Measurements from ENCODE around the gene SMC3. TPM values are rescaled to one million over a fixed set of nuclear protein-coding genes. Genes with fewer than 3 reads are reported as not detected.
A peak's percentile ranks its signal among the peaks of the same experiment; 100 is the strongest.

The SMC3 gene
- total and polyA plus RNA-seq, 2 experiments from 2014 or later, result 40.8 to 53.5 TPM

GRCh38 chr10:110534571-110534970, 32.9 kb upstream of the SMC3 start:
- H3K9me3 ChIP-seq (ENCODE audit: low read depth), result no peaks in the 10 kb centered on the region
- H3K36me3 ChIP-seq (replicated peaks; ENCODE audit: insufficient read depth, low read depth), result no peaks in the 10 kb centered on the region
- H3K4me1 ChIP-seq (ENCODE audit: insufficient read depth), result peaks cover 6% of the 10 kb centered on the region
- H3K4me3 ChIP-seq, result no peak overlapping the region
- WGBS (ENCODE audit: low lambda C conversion rate, missing lambda C conversion rate), result 98% methylated on average over 2 of the region's 2 CpGs
- no peak overlapping the region for H3K4me2 ChIP-seq
- no peaks in the 10 kb centered on the region for H3K79me2 ChIP-seq
- H3K27me3 ChIP-seq, result peaks cover 6% of the 10 kb centered on the region
- no peaks in the 10 kb centered on the region for H3K9me2 ChIP-seq (replicated peaks; ENCODE audit: insufficient read depth)
- H2AFZ ChIP-seq, result no peak overlapping the region
- no peaks in the 10 kb centered on the region for H4K20me1 ChIP-seq (ENCODE audit: insufficient read depth, poor library complexity, severe bottlenecking)
- TF ChIP-seq CTCF (IDR thresholded peaks at IDR 0.05; ENCODE audit: poor library complexity), result no peak
- no peak for TF ChIP-seq EZH2phosphoT487 (IDR thresholded peaks at IDR 0.05; ENCODE audit: low read depth, severe bottlenecking, unreplicated experiment)
- no peak for TF ChIP-seq EZH2 (IDR thresholded peaks at IDR 0.05; ENCODE audit: borderline replicate concordance)
- H3K27ac ChIP-seq, result no peak overlapping the region
- DNase-seq (ENCODE audit: low spot score), result no peak

GRCh38 chr10:110535958-110536891, 31.3 kb upstream of the SMC3 start:
- no peaks in the 10 kb centered on the region for H3K79me2 ChIP-seq
- no peaks in the 10 kb centered on the region for H4K20me1 ChIP-seq (ENCODE audit: insufficient read depth, poor library complexity, severe bottlenecking)
- no peak overlapping the region for H2AFZ ChIP-seq
- no peak for DNase-seq (ENCODE audit: low spot score)
- no peaks in the 10 kb centered on the region for H3K36me3 ChIP-seq (replicated peaks; ENCODE audit: insufficient read depth, low read depth)
- no peak overlapping the region for H3K27ac ChIP-seq
- no peaks in the 10 kb centered on the region for H3K9me2 ChIP-seq (replicated peaks; ENCODE audit: insufficient read depth)
- no peak overlapping the region for H3K4me3 ChIP-seq
- no peak overlapping the region for H3K4me2 ChIP-seq
- H3K9me3 ChIP-seq (ENCODE audit: low read depth), result no peaks in the 10 kb centered on the region
- no peaks in the 10 kb centered on the region for H3K4me1 ChIP-seq (ENCODE audit: insufficient read depth)
- H3K27me3 ChIP-seq, result no peaks in the 10 kb centered on the region
- 73% methylated on average over 12 of the region's 12 CpGs for WGBS (ENCODE audit: low lambda C conversion rate, missing lambda C conversion rate)
- TF ChIP-seq CTCF (IDR thresholded peaks at IDR 0.05; ENCODE audit: poor library complexity) (peak; percentile 15), EZH2phosphoT487 (IDR thresholded peaks at IDR 0.05; ENCODE audit: low read depth, severe bottlenecking, unreplicated experiment) (no peak), EZH2 (IDR thresholded peaks at IDR 0.05; ENCODE audit: borderline replicate concordance) (no peak)

- H3K27me3 ChIP-seq, result no peaks in the 10 kb centered on the region
- DNase-seq (ENCODE audit: low spot score), result no peak
- H3K9me2 ChIP-seq (replicated peaks; ENCODE audit: insufficient read depth), result no peaks in the 10 kb centered on the region
- no peak overlapping the region for H3K4me2 ChIP-seq
- no peak for TF ChIP-seq EZH2phosphoT487 (IDR thresholded peaks at IDR 0.05; ENCODE audit: low read depth, severe bottlenecking, unreplicated experiment)
- no peak for TF ChIP-seq EZH2 (IDR thresholded peaks at IDR 0.05; ENCODE audit: borderline replicate concordance)
- TF ChIP-seq CTCF (IDR thresholded peaks at IDR 0.05; ENCODE audit: poor library complexity), result no peak
- H3K79me2 ChIP-seq, result no peaks in the 10 kb centered on the region
- no peak overlapping the region for H2AFZ ChIP-seq
- WGBS (ENCODE audit: low lambda C conversion rate, missing lambda C conversion rate), result 91% methylated on average over 4 of the region's 4 CpGs
- no peaks in the 10 kb centered on the region for H4K20me1 ChIP-seq (ENCODE audit: insufficient read depth, poor library complexity, severe bottlenecking)
- H3K4me1 ChIP-seq (ENCODE audit: insufficient read depth), result no peaks in the 10 kb centered on the region
- no peaks in the 10 kb centered on the region for H3K36me3 ChIP-seq (replicated peaks; ENCODE audit: insufficient read depth, low read depth)
- H3K27ac ChIP-seq, result no peak overlapping the region
- no peak overlapping the region for H3K4me3 ChIP-seq
- no peaks in the 10 kb centered on the region for H3K9me3 ChIP-seq (ENCODE audit: low read depth)
Observed at GRCh38 chr10:110539091-110539490, 28.4 kb upstream of the SMC3 start.

All from hepatocyte (in vitro differentiated cells).